ENCODE data around the gene RAB26.
"Not testable (repeated sequence)": the region's sequence is repeated elsewhere in the genome, so short reads cannot be mapped to it uniquely, and the experiment has no call there.

Gene RAB26

GRCh38 chr16:2117960-2118722 is 30.3 kb upstream of the RAB26 start:
- FAIRE-seq: not testable (repeated sequence)

- FAIRE-seq: not testable (repeated sequence)
Measured at GRCh38 chr16:2121325-2121724, 27.1 kb upstream of the RAB26 start.

- FAIRE-seq: no peak
Measured at GRCh38 chr16:2121853-2122252, 26.6 kb upstream of the RAB26 start.

GRCh38 chr16:2122429-2122828 is 26.0 kb upstream of the RAB26 start:
- FAIRE-seq: no peak

- FAIRE-seq: not testable (repeated sequence)
Measured at GRCh38 chr16:2122934-2123683, 25.3 kb upstream of the RAB26 start.

GRCh38 chr16:2123706-2124376 is 24.6 kb upstream of the RAB26 start:
- not testable (repeated sequence) for FAIRE-seq

GRCh38 chr16:2124377-2124693 is 24.1 kb upstream of the RAB26 start:
- not testable (repeated sequence) for FAIRE-seq

GRCh38 chr16:2124694-2125444 is 23.6 kb upstream of the RAB26 start:
- not testable (repeated sequence) for FAIRE-seq

- not testable (repeated sequence) for FAIRE-seq
Measured at GRCh38 chr16:2125609-2126008, 22.8 kb upstream of the RAB26 start.

GRCh38 chr16:2126161-2126743 is 22.2 kb upstream of the RAB26 start:
- not testable (repeated sequence) for FAIRE-seq

GRCh38 chr16:2126928-2127556 is 21.4 kb upstream of the RAB26 start:
- not testable (repeated sequence) for FAIRE-seq

- not testable (repeated sequence) for FAIRE-seq
Measured at GRCh38 chr16:2127630-2128280, 20.7 kb upstream of the RAB26 start.

GRCh38 chr16:2129251-2129650 is 19.2 kb upstream of the RAB26 start:
- FAIRE-seq: not testable (repeated sequence)

GRCh38 chr16:2129890-2130447 is 18.5 kb upstream of the RAB26 start:
- not testable (repeated sequence) for FAIRE-seq

GRCh38 chr16:2133797-2134196 is 14.6 kb upstream of the RAB26 start:
- FAIRE-seq: not testable (repeated sequence)

- not testable (repeated sequence) for FAIRE-seq
Measured at GRCh38 chr16:2135071-2135470, 13.4 kb upstream of the RAB26 start.

- FAIRE-seq: not testable (repeated sequence)
Measured at GRCh38 chr16:2135770-2136490, 12.5 kb upstream of the RAB26 start, which contains the start of gene PKD1. Gene PKD1 (minus strand): TSS chr16:2135898. CDS start chr16:2135689, 209 bp downstream.

GRCh38 chr16:2142942-2143877 is 5.2 kb upstream of the RAB26 start:
- no peak for FAIRE-seq

All from colon (tissue), 2 donors.